Activated naive CD8-positive, alpha-beta T cell treated with anti-CD3 and anti-CD28 coated beads, Interleukin-2, amount 50 U/mL, for 16 hours (primary cell): ENCODE results near the gene C19orf25.
"Not testable (repeated sequence)": the region's sequence is repeated elsewhere in the genome, so short reads cannot be mapped to it uniquely, and the experiment has no call there.

Source experiments
- DNase-seq: peaks from one replicate; pipeline ENCODE4 v3.0.0-alpha.2; 2020; ENCODE audit warnings: low read depth, low spot score

C19orf25 gene

DNA sequence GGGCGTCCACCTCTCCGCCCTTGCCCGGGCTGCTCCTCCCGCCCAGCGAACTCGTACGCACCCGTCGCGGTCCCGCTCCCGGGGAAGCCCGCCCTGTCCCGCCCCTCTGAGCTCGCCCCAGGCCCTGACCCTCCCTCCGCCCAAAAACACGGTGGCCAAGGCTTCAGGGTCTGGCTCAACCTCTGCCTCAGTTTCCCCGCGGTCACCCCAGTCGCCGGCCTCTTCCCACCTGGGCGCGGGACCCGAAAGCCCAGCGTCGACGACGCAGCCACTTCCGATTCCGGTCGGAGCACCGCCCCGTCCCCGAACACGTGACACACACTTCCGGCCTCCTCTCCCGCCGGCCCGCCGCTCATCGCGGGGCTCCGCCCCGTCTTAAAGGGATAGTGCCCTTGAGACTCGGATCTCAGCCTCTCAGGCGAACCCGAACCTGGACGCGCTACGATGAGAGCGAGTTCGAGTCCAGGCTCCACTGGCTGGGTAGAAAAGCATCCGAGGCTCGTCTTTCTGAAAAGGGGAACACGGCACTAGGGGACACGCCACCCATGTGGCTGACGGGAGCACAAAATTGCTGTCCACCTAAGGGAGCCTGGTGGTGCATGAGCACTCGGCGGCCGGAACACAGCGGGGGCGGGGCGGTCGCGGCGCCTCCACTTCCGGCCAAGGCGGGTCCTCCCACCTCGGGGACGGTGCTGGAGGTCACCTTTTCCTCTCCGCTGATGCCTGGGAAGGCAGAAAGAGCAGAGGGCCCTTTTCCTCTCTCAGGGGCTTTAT, at the start of gene C19orf25:
Gene C19orf25 (minus strand): TSS at position 282 of the 774 bp plus-strand sequence. CDS start 312 bp downstream, outside the sequence.
- peak; percentile 87 for DNase-seq

DNA sequence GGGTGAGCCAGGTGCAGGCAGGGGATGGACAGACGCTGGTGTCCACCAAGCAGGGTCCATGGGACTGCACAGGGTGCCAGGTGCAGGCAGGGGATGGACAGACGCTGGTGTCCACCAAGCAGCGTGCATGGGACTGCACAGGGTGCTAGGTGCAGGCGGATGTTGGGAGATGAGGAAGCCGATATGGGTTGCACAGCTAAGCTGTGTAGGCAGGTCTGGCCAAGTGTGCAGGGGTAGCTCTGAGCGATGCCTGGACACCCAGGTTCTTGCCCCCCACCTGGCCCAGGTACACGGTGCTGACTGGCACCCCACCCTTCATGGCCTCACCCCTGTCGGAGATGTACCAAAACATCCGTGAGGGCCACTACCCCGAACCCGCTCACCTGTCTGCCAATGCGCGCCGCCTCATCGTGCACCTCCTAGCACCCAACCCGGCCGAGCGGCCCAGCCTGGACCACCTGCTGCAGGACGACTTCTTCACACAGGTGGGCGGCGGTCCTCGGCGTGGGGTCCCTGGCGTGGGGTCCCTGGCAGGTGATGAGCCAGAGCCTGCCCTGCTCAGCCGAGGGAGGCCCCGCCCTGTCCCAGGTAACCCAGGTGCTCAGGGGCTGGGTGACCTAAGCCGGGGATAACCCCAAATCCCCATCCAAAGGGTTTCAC, 48.8 kb upstream of the C19orf25 start:
- no peak for DNase-seq

DNA sequence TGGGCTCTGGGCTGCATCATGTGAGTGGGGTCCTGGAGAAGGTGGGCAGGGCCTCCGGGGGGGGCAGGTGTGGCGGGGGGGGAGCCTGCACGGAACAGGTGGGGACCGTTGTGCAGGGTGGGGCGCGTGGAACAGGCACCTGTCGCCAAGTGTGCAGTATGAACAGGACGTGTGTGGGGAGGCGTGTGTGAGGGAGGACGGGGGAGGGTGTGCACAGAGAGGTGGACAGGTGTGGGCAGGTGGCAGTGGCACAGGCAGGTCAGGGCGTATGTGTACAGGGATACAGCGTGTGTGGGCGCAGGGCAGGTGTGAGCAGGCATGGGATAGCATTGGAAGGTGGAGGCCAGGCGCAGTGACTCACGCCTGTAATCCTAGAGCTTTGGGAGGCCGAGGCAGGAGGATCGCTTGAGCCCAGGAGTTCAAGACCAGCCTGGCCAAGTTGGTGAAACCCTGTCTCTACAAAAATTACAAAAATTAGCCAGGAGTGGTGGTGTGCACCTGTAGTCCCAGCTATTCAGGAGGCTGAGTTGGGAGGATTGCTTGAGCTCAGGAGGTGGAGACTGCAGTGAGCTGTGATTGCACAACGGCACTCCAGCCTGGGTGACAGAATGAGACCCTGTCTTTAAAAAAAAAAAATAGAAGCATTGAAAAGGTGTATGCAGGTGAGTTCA, 48.1 kb upstream of the C19orf25 start:
- DNase-seq = no peak

DNA sequence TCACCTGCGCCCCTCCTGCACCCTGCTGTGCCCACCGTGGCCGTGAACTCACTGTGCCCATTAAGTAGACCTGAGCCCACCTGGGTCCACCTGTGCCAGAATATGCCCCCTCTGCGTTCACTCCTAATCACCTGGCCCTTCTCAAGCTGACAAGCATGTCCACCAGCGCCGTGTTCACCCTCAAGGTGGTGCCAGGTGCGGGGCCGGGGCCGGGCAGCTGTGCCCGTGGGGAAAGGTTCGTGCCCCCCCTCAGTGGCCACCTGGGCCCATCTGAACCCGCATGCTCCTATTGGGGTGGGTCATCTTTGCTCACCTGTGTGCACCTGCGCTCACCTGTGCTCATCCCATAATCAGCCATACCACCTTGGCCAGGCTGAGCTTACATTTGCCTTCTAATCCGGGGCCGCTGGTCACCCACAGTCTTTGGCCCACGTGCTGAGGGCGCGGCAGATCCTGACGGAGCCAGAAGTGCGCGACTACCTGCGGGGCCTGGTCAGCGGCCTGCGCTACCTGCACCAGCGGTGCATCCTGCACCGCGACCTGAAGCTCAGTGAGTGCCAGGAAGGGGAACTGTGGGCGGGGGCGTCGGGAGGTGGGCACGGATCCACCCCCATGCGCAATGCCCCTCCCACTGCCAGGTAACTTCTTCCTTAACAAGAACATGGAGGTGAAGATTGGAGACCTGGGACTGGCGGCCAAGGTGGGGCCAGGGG, 47.2 kb upstream of the C19orf25 start:
- DNase-seq = no peak

DNA sequence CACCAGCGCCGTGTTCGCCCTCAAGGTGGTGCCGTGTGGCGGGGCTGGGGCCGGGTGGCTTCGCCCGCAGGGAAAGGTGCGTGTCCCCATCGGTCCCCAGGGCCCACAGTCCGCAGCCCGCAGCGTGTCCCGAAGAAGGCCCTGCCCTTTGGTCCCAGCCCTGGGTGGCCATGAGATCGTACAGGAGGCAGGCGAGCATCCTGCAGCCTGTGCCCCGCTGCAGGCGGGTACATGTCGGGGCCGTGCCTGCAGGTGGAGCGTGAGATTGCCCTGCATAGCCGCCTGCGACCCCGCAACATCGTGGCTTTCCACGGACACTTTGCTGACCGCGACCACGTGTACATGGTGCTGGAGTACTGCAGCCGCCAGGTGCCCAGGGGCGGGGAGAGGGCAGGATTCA, 46.3 kb upstream of the C19orf25 start:
- no peak for DNase-seq

DNA sequence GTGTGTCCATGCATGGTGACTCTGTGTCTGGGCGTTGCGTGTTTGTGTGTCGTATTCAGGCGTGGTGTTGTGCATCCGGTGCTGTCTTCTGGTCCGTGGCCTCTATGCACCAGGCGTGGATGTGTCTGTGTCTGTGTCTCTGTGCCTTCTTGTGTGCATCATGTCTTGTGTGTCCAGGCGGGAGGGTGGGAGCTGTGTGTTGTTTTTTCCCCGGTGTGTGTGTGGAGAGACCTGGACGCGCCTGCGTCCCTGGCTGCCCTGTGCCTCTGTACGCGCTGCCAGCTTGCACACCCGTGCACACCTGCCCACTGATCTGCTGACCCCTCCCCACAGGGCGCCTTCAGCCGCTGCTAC, 45.9 kb upstream of the C19orf25 start:
- DNase-seq = no peak

DNA sequence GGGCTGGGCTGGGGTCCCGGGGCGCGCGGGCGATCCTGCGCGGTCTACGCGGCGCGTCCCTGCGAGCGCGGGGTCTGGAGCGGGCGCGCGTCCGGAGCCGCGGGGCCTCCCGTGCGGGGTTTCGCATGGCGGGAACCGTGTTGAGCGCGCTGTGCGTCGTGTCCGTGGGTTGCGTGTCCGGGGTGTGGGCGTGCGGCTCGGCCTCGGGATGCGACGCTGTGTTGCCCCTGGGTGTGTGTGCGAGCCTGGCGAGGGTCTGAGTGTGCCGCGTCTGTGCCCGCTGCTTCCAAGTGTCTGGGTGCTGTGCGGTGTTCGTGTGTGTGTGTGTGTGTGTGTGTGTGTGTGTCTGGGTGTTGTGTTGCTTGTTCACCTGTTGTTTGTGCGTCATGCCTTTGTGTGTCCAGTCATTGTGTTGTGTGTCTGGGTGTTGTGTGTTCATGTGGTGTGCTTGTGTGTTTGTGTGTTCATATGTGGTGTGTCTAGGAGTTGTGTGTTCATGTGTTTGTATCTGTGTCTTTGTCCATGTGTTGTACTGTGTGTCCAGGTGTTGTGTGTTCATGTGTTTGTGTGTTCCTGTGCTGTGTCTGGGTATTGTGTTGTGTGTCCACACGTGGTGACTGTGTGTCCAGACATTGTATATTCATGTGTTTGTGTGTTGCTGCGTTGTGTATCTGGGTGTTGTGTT, 45.4 kb upstream of the C19orf25 start:
- DNase-seq = no peak

DNA sequence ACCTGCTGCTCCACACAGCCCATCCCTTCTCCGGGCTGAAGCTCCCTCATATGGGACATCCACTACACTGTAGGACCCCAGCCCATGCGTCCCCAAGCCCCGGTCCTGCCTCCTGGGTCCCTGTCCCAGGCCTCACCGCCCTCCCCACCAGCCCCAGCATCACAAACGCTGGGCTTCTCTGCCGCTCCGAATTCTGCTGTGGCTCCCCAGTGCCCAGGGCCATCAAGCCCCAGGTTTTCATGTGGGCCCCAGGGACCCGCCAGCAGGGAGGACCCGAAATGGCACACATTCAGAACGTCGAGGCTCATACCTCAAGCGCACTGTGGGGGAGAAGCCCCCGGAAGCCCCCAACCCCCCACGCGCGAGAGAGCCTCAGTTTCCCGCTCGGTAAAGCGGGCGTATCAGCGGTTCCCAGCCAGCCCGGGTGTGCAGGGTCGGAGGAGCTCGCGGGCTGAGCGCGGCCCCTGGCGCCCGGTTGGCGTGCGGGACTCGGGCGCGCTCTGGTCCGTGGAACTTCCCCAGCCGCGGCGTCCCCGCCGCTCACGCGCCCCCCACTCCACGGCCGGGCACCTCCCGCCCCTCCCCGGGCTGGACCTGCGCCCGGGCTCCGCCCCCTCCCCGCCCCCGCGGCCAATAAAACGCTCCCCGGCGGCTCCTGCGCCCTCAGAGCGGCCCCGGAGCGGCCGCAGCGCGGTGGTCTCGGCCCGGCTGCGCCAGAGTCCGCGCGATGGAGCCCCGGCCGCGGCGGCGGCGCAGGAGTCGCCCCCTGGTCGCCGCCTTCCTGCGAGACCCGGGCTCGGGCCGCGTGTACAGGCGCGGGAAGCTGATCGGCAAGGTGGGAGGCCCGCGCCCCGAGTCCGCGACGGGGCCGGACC, 44.6 kb upstream of the C19orf25 start, which contains the start of gene PLK5:
Gene PLK5 (plus strand): TSS at position 666 of the 875 bp plus-strand sequence. CDS start 2,920 bp downstream, outside the sequence.
- DNase-seq = no peak

DNA sequence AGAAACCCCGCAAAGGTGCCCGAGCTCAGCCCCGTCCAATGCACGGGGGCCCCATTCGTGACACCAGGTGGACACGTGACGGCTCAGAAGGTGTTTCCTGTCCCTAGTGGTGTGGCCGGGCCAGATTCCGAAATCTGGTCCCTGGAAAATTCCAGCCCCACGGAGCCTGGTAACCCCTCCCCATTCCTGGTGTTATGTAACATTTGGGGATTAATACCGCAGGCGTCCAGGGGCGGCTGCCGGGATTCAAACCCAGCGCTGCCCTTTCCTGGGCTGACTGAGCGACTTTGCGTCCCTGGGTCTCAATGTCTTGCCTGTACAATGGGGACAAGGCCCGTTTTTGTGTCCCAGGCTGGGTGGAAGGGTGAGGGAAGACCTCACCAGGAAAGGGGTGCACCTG, 43.8 kb upstream of the C19orf25 start:
- no peak for DNase-seq

DNA sequence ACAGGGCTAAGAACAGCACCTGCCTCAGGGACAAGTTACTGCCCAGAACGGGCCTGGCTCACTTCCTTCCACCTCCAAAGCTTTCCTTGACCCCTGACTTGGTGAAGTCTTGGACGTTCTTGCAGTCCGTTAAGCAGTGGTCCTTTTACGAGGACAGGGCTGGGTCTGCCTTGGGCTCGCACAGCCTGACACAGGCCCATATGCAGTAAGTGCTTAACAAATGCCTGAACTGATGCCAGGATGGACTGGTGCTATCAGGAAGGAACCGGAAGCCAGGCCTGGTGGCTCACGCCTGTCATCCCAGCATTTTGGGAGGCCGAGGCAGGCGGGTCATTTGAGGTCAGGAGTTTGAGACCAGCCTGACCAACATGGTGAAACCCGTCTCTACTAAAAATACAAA, 43.0 kb upstream of the C19orf25 start:
- no peak for DNase-seq

DNA sequence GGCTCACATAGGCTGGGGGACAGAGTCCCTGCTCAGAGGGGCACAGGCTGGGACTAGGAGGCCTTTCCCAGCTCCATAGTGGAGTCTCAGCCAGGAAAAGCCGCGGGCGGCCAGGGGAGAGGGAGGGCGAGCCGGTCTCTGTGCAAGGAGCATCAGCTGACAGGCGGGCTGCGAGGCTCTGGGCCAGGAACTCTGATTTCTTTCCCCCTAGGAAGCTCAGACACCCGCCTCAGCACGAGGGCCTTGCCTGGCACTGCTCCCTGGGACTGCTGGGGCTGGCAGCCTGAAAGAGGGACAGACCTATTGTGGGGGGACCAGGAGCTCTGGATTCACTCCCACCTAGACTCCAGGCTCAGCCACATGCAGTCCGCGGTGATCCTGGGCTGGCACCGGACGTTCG, 42.6 kb upstream of the C19orf25 start:
- no peak for DNase-seq

DNA sequence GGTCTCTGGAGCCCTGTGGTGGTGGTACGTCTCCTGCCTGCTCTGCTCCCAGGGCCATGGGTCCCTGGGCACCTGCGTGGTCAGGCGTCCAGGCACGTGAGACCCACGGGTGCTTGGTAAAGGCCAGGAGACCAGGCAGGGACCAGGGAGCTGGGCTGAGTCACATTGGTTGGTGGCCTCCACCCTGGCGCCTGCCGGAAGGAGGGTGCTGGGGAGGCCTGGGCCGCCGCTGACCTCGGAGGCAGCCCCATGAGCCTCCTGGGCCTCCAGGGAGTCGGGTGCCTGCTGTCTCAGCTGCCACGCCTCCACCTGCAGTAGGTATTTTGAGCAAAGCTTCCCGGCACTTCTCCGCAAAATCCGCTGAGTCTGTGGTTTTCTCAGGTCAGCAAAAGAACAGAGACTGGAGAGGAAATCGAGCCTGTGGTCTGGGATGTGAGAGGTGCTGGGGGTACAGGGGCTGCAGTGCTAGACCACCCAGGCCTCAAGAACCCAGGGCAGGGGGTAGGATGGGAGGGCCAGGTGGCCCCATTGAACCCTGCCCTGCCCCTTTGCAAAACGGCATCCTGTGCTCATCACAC, 41.3 kb upstream of the C19orf25 start:
- no peak for DNase-seq

DNA sequence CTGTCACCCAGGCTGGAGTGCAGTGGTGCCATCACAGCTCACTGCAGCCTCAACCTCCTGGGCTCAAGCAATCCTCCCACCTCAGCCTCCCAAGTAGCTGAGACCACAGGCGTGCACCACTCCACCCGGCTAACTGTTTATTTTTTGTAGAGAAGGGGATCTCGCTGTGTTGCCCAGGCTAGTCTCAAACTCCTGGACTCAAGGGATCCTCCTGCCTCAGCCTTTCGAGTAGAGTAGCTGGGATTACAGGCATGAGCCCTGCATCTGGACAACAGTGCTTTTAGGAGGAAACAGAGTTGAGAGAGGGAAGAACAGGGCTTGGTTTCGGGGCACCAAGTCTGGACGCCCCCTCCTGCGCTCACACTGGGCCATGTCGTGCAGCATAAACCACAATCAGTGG, 40.8 kb upstream of the C19orf25 start:
- DNase-seq = not testable (repeated sequence)

DNA sequence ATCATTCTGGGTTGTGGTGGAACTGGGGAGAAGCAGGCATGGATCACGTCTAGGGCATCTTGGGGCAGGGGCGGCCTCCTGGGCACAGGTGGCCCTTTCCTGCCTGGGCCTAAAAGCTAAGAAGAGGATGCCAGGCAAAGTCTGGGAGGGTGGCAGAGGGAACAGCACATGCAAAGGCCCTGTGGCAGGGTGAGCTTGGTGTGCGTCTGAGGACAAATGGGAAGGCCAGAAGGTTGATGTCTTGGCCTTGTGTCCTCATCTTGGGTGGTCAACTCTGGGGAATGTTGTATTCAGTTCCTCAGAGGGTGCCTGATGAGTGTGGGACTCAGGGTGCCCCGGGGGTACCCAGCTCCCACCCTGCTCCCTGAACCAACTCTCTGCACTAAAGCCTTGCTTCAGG, 39.5 kb upstream of the C19orf25 start:
- no peak for DNase-seq

DNA sequence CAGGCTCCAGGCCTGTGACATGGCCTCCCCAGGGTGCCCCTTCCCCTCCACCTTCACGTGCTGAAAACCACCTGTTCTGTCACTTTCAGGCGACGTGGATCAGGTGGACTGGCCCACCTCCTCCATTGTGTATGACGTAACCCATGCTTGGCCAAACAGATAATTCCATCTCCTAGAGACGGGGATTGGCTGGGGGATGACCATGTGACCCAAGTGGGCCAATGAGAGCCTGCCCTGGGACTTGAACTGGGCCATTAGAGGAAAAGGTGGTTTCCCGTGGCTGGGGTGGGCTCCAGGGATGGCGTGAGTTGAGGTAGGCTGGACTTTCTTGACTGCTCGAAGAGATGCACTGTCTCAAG, 37.4 kb upstream of the C19orf25 start:
- DNase-seq = no peak

DNA sequence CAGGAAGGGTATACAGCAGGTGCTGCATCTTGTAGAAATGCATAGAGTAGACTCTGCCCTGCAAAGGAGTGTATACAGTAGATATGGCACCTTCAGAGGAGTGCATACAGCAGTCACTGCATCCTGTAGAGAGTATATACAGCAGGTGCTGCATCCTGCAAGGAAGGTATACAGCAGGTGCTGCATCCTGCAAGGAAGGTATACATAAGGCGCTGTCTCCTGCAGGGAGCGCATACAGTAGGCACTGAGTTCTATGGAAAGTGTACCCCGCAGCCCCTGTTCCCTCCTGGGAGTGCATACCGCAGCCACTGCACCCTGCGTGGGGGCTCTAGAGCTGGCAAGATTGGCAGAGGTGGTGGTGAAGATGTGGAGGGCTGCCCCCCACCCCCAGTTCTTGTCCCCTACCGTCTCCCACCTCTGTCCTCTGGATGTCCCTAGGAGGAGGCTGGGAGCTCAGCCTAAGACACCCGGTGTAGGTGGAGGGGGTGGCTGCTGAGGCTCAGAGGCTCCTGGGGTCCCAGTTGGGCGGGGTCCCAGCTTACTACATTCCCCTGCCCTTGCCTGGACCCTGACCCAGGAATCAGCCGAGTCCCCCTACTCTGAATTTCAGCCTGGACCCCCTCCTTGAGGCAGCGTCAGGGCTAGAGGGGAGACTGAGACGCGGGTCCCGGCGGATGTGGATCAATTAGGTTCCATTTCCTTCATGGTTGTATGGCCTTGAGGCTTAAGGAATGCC, 36.1 kb upstream of the C19orf25 start:
- DNase-seq = no peak

DNA sequence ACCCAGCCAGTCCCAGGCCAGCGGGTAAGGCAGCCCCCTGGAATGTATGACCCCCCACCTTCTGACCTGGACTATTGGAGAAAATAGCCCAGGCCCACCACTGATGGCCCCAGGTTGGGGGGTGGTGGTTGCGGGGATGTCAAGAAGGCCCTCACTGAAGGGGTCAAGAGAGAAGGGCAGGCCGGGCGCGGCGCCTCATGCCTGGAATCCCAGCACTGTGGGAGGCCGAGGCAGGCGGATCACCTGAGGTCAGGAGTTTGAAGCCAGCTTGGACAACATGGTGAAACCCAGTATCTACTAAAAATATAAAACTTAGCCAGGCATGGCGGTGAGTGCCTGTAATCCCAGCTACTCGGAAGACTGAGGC, 35.3 kb upstream of the C19orf25 start:
- DNase-seq = no peak

DNA sequence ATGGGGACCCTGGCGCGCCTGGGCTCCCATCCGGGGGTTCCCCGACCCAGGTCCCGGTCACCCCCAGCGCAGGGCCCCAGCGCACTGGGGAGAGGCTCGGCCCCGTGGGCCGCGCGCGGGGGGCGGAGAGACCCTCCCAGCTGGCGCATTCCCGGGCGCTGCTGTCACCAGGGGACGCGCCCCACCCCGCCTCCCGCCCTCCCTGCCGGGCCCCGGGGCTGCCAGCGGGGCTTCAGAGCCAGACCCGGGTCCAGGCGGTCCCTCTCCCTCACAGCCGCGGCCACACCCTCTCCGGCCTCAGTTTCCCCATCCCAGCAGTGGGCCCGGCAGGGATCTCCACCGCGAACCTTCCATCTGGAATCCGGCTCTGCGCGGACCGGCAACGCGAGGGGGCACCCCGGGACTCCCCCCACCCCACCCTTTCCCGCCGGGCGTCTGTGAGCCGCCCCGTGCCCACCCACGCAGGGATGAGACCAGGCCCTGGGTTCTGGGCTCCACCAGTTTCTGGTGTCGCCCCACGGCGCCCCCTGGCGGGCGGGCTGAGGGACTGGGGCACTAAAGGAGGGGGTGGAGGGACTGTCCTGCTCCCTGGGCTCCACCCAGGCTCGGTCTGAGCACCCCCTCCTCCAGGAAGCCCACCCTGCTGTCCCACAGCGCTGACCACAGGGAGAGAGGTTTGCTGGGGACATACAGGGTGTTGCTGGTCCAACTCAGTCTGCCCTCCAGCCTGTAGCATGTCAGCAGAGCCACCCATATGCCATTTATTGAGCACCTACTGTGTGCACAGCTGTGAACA, 34.7 kb upstream of the C19orf25 start:
- peak; percentile 40 for DNase-seq
